ENCODE measurements around the gene ZSWIM7.
A peak's percentile ranks its signal among the peaks of the same experiment; 100 is the strongest.

Gene ZSWIM7

DNA sequence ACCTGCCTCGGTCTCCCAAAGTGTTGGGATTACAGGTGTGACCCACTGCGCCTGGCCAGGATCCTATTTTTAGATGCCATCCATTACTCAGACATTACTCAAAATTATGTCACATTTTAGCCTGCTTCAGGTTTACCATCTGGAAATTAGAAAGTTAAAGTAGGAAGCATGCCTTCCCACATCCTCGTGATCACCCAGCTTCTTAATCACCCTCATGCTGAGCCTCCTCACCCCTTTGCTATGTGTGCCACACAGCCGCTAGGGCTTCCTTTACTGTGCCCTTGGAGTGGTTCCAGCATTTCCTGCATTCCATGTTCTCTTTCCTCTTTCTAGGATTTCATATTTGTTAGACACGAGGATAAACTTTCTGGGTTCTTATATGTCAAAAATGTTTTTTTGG is 45.3 kb downstream of the ZSWIM7 start:
- TF ChIP-seq, protein P1, sequence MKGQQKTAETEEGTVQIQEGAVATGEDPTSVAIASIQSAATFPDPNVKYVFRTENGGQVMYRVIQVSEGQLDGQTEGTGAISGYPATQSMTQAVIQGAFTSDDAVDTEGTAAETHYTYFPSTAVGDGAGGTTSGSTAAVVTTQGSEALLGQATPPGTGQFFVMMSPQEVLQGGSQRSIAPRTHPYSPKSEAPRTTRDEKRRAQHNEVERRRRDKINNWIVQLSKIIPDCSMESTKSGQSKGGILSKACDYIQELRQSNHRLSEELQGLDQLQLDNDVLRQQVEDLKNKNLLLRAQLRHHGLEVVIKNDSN (IDR thresholded peaks at IDR 0.05): no peak; the same call in 1 of the 2 replicates
- TF ChIP-seq CREB1 (IDR thresholded peaks at IDR 0.05; ENCODE audit: low read depth) (no peak), YY1 (IDR thresholded peaks at IDR 0.05; ENCODE audit: low read depth) (no peak), FOXM1 (IDR thresholded peaks at IDR 0.05; ENCODE audit: borderline replicate concordance, low read depth) (no peak), ZBTB7A (IDR thresholded peaks at IDR 0.05; ENCODE audit: low read depth) (no peak), TEAD4 (IDR thresholded peaks at IDR 0.05) (peak; percentile 80), RAD21 (IDR thresholded peaks at IDR 0.05; ENCODE audit: low read depth) (peak; percentile 2; the same call in 1 of the 2 replicates), TCF12 (IDR thresholded peaks at IDR 0.05; ENCODE audit: low read depth) (peak; percentile 88), CEBPB (IDR thresholded peaks at IDR 0.05) (no peak), TAF1 (IDR thresholded peaks at IDR 0.05; ENCODE audit: low read depth) (no peak), EP300 (IDR thresholded peaks at IDR 0.05; ENCODE audit: borderline replicate concordance) (peak; percentile 84), EGR1 (IDR thresholded peaks at IDR 0.05) (no peak), NFIC (IDR thresholded peaks at IDR 0.05) (peak; percentile 85)
- TF ChIP-seq, protein P2, sequence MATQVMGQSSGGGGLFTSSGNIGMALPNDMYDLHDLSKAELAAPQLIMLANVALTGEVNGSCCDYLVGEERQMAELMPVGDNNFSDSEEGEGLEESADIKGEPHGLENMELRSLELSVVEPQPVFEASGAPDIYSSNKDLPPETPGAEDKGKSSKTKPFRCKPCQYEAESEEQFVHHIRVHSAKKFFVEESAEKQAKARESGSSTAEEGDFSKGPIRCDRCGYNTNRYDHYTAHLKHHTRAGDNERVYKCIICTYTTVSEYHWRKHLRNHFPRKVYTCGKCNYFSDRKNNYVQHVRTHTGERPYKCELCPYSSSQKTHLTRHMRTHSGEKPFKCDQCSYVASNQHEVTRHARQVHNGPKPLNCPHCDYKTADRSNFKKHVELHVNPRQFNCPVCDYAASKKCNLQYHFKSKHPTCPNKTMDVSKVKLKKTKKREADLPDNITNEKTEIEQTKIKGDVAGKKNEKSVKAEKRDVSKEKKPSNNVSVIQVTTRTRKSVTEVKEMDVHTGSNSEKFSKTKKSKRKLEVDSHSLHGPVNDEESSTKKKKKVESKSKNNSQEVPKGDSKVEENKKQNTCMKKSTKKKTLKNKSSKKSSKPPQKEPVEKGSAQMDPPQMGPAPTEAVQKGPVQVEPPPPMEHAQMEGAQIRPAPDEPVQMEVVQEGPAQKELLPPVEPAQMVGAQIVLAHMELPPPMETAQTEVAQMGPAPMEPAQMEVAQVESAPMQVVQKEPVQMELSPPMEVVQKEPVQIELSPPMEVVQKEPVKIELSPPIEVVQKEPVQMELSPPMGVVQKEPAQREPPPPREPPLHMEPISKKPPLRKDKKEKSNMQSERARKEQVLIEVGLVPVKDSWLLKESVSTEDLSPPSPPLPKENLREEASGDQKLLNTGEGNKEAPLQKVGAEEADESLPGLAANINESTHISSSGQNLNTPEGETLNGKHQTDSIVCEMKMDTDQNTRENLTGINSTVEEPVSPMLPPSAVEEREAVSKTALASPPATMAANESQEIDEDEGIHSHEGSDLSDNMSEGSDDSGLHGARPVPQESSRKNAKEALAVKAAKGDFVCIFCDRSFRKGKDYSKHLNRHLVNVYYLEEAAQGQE (IDR thresholded peaks at IDR 0.05; ENCODE audit: low read depth): no peak
- TF ChIP-seq, protein P3, sequence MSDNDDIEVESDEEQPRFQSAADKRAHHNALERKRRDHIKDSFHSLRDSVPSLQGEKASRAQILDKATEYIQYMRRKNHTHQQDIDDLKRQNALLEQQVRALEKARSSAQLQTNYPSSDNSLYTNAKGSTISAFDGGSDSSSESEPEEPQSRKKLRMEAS (IDR thresholded peaks at IDR 0.05): peak; percentile 73

DNA sequence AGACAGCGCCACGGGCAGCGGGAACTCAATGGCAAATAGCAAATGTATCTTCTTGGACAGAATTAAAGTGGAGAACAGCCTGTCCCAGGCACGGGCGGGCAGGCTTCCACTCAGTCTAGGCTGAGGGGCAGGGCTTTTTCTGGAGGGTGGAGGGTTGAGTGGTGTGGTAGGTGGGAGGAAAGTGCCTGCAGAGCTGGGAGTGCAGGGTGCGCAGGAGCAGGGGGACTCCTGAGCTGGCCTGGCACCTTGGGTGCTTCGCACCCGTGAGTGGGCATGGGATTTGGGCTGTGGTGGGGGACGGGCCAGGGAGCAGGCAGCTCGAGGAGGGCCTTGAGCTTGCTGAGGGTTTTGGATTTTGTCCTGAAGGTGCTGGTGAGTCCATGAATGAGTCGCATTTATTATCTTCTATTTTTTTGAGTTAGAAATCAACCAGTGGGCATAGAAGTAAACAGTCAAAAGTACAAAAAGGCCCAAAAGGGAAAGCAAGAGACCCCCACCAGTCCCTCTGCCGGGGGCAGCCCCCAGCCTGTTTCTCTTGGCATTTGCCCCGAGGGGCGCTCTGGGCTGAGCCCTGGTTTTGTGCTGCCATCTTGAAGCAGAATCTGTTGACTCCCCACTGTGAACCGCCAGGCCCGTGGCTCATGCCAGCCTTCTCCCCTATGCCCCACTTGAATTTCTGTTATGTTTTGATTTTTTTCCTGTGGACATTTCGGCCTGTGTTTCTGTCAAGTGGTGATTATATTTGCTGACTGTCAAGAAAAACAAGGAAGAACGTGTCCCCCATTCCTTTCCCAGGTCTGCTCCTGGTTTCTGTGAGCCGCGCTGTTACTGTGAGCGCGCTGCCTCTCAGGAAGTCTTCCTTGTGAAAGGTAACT is 46.4 kb downstream of the ZSWIM7 start:
- TF ChIP-seq TAF1 (IDR thresholded peaks at IDR 0.05; ENCODE audit: low read depth): no peak
- TF ChIP-seq, protein P3 (IDR thresholded peaks at IDR 0.05): no peak
- no peak for TF ChIP-seq TEAD4 (IDR thresholded peaks at IDR 0.05)
- TF ChIP-seq FOXM1 (IDR thresholded peaks at IDR 0.05; ENCODE audit: borderline replicate concordance, low read depth): no peak
- TF ChIP-seq ZBTB7A (IDR thresholded peaks at IDR 0.05; ENCODE audit: low read depth): no peak
- TF ChIP-seq EGR1 (IDR thresholded peaks at IDR 0.05): no peak
- no peak for TF ChIP-seq YY1 (IDR thresholded peaks at IDR 0.05; ENCODE audit: low read depth)
- TF ChIP-seq CEBPB (IDR thresholded peaks at IDR 0.05): no peak
- no peak for TF ChIP-seq TCF12 (IDR thresholded peaks at IDR 0.05; ENCODE audit: low read depth)
- TF ChIP-seq, protein P1 (IDR thresholded peaks at IDR 0.05): no peak
- no peak for TF ChIP-seq NFIC (IDR thresholded peaks at IDR 0.05)
- TF ChIP-seq RAD21 (IDR thresholded peaks at IDR 0.05; ENCODE audit: low read depth): no peak
- TF ChIP-seq CREB1 (IDR thresholded peaks at IDR 0.05; ENCODE audit: low read depth): no peak
- TF ChIP-seq EP300 (IDR thresholded peaks at IDR 0.05; ENCODE audit: borderline replicate concordance): no peak

DNA sequence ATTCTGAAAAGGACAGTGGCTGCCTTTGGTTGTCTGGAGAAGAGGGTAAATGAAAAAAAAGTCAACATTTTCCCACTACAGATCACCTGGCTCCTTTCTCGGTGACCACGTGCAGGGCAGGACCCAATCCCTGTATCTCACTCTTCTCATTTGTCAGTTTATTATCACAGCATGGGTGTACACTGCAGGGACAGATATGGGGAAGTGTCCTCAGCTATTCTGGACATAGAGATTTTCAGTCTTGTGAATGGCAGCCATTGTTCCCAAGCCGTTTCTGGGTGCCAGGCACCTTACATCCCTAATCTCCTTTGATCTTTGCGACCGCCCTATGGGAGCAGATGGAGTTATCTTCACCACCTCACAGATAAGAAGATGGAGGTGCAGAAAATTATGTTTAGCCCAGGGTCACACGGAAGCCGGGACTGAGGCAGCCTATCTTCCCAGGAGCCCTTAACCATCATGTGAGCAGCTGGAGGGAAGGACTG is 47.4 kb downstream of the ZSWIM7 start:
- no peak for TF ChIP-seq YY1 (IDR thresholded peaks at IDR 0.05; ENCODE audit: low read depth)
- TF ChIP-seq CREB1 (IDR thresholded peaks at IDR 0.05; ENCODE audit: low read depth): no peak
- TF ChIP-seq, protein P1 (IDR thresholded peaks at IDR 0.05): peak; percentile 28; the same call in 1 of the 2 replicates
- TF ChIP-seq FOXM1 (IDR thresholded peaks at IDR 0.05; ENCODE audit: borderline replicate concordance, low read depth): no peak
- no peak for TF ChIP-seq CEBPB (IDR thresholded peaks at IDR 0.05)
- TF ChIP-seq TEAD4 (IDR thresholded peaks at IDR 0.05): no peak
- no peak for TF ChIP-seq TCF12 (IDR thresholded peaks at IDR 0.05; ENCODE audit: low read depth)

DNA sequence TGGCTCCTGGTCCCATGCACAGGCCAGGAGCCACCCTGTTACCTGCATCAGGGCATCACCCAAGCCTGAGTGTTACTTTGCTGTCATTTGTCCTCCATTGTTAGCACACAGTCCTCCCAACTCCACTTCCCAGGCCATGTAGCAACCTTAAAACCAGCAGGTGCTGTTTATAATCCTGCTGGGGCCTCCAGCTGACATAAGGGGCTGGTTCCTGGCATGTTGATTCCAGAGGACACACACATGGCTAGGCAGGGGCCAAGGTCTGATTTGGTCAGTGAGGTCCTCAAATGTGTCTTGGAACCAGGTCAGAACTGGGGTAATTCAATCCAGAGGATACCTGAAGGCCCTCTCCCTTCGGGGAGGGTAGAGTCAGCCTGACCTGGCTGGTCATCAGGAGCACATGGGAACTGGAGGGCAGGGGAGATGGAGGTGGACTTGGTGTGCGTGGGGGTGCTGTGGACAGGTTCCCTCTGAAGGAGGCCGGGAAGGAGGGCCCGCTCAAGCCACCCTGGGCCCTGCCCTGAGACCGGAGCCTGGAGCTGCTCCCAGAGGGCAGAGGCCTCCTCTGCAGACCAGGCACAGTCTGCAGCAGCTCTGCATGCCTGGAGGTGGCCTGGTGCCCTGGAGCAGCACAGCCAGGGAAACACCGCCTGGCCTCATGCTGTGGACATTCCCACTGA is 48.0 kb downstream of the ZSWIM7 start:
- TF ChIP-seq CEBPB (IDR thresholded peaks at IDR 0.05): no peak
- TF ChIP-seq ZBTB7A (IDR thresholded peaks at IDR 0.05; ENCODE audit: low read depth): no peak
- no peak for TF ChIP-seq NFIC (IDR thresholded peaks at IDR 0.05)
- TF ChIP-seq EGR1 (IDR thresholded peaks at IDR 0.05): no peak
- TF ChIP-seq FOXM1 (IDR thresholded peaks at IDR 0.05; ENCODE audit: borderline replicate concordance, low read depth): no peak
- no peak for TF ChIP-seq TAF1 (IDR thresholded peaks at IDR 0.05; ENCODE audit: low read depth)
- TF ChIP-seq TEAD4 (IDR thresholded peaks at IDR 0.05): no peak
- TF ChIP-seq, protein P2 (IDR thresholded peaks at IDR 0.05; ENCODE audit: low read depth): no peak
- TF ChIP-seq RAD21 (IDR thresholded peaks at IDR 0.05; ENCODE audit: low read depth): no peak
- TF ChIP-seq, protein P3 (IDR thresholded peaks at IDR 0.05): no peak
- TF ChIP-seq, protein P1 (IDR thresholded peaks at IDR 0.05): no peak
- no peak for TF ChIP-seq EP300 (IDR thresholded peaks at IDR 0.05; ENCODE audit: borderline replicate concordance)
- no peak for TF ChIP-seq CREB1 (IDR thresholded peaks at IDR 0.05; ENCODE audit: low read depth)
- no peak for TF ChIP-seq YY1 (IDR thresholded peaks at IDR 0.05; ENCODE audit: low read depth)

All from Ishikawa (cell line).